ENCODE measurements around the gene TULP3. TPM values are rescaled to one million over a fixed set of nuclear protein-coding genes. Genes with fewer than 3 reads are reported as not detected.
"Not testable (repeated sequence)": the region's sequence is repeated elsewhere in the genome, so short reads cannot be mapped to it uniquely, and the experiment has no call there.

The TULP3 gene
- 10 to 100 TPM; 34.0 to 43.0 (median 35.3) TPM for polyA plus RNA-seq (ENCODE audit: insufficient read length in 4 of 4)

GRCh38 chr12:2890388-2891239 is at the start of gene TULP3:
TULP3 (plus strand) TSS chr12:2890891; CDS start chr12:2890948, 57 bp downstream.
- DNase-seq (ENCODE audit: low read depth in 4 of 4, low spot score in 3 of 4), result peak; percentile 94 to 96 (median 95)

GRCh38 chr12:2841056-2841650 is 49.5 kb upstream of the TULP3 start:
- no peak for DNase-seq (ENCODE audit: low read depth in 4 of 4, low spot score in 3 of 4)

GRCh38 chr12:2842948-2843347 is 47.7 kb upstream of the TULP3 start:
- no peak for DNase-seq (ENCODE audit: low read depth in 4 of 4, low spot score in 3 of 4)

GRCh38 chr12:2844786-2845185 is 45.9 kb upstream of the TULP3 start:
- DNase-seq (ENCODE audit: low read depth in 4 of 4, low spot score in 3 of 4), result no peak

GRCh38 chr12:2845280-2845679 is 45.4 kb upstream of the TULP3 start:
- no peak for DNase-seq (ENCODE audit: low read depth in 4 of 4, low spot score in 3 of 4)

GRCh38 chr12:2851931-2852330 is 38.8 kb upstream of the TULP3 start:
- no peak for DNase-seq (ENCODE audit: low read depth in 4 of 4, low spot score in 3 of 4)

GRCh38 chr12:2853626-2854025 is 37.1 kb upstream of the TULP3 start:
- no peak for DNase-seq (ENCODE audit: low read depth in 4 of 4, low spot score in 3 of 4)

GRCh38 chr12:2854669-2855453 is 35.8 kb upstream of the TULP3 start:
- DNase-seq (ENCODE audit: low read depth in 4 of 4, low spot score in 3 of 4), result no peak

- no peak for DNase-seq (ENCODE audit: low read depth in 4 of 4, low spot score in 3 of 4)
Measured at GRCh38 chr12:2855546-2855945, 35.1 kb upstream of the TULP3 start.

GRCh38 chr12:2856051-2856450 is 34.6 kb upstream of the TULP3 start:
- no peak for DNase-seq (ENCODE audit: low read depth in 4 of 4, low spot score in 3 of 4)

GRCh38 chr12:2857021-2857431 is 33.7 kb upstream of the TULP3 start, which contains the start of gene TEX52:
TEX52 (minus strand) TSS chr12:2857039; CDS start chr12:2857026, 13 bp downstream.
- DNase-seq (ENCODE audit: low read depth in 4 of 4, low spot score in 3 of 4), result no peak

- no peak for DNase-seq (ENCODE audit: low read depth in 4 of 4, low spot score in 3 of 4)
Measured at GRCh38 chr12:2857576-2857975, 33.1 kb upstream of the TULP3 start.

GRCh38 chr12:2858334-2858733 is 32.4 kb upstream of the TULP3 start:
- DNase-seq (ENCODE audit: low read depth in 4 of 4, low spot score in 3 of 4), result no peak

- DNase-seq (ENCODE audit: low read depth in 4 of 4, low spot score in 3 of 4), result no peak
Measured at GRCh38 chr12:2858944-2859421, 31.7 kb upstream of the TULP3 start.

GRCh38 chr12:2860170-2860569 is 30.5 kb upstream of the TULP3 start:
- DNase-seq (ENCODE audit: low read depth in 4 of 4, low spot score in 3 of 4), result no peak

- no peak for DNase-seq (ENCODE audit: low read depth in 4 of 4, low spot score in 3 of 4)
Measured at GRCh38 chr12:2862876-2863275, 27.8 kb upstream of the TULP3 start.

- not testable (repeated sequence) for DNase-seq (ENCODE audit: low read depth in 4 of 4, low spot score in 3 of 4)
Measured at GRCh38 chr12:2863402-2863801, 27.3 kb upstream of the TULP3 start.

- no peak for DNase-seq (ENCODE audit: low read depth in 4 of 4, low spot score in 3 of 4)
Measured at GRCh38 chr12:2864198-2864597, 26.5 kb upstream of the TULP3 start.

- not testable (repeated sequence) for DNase-seq (ENCODE audit: low read depth in 4 of 4, low spot score in 3 of 4)
Measured at GRCh38 chr12:2868986-2869632, 21.6 kb upstream of the TULP3 start.

- DNase-seq (ENCODE audit: low read depth in 4 of 4, low spot score in 3 of 4), result no peak
Measured at GRCh38 chr12:2876431-2877046, 14.2 kb upstream of the TULP3 start.

Measured in left renal pelvis (tissue), 4 donors.